Fibroblast of skin of left biceps (primary cell): ENCODE results near the gene SERPINA5.
"Not testable (repeated sequence)": the region's sequence is repeated elsewhere in the genome, so short reads cannot be mapped to it uniquely, and the experiment has no call there.

Experiments used
- DNase-seq, 2 experiments: peaks; one replicate each; pipeline ENCODE4 v3.0.0-alpha.2; 2013; ENCODE audit warnings: low read depth in 2 of 2

Gene SERPINA5

DNA sequence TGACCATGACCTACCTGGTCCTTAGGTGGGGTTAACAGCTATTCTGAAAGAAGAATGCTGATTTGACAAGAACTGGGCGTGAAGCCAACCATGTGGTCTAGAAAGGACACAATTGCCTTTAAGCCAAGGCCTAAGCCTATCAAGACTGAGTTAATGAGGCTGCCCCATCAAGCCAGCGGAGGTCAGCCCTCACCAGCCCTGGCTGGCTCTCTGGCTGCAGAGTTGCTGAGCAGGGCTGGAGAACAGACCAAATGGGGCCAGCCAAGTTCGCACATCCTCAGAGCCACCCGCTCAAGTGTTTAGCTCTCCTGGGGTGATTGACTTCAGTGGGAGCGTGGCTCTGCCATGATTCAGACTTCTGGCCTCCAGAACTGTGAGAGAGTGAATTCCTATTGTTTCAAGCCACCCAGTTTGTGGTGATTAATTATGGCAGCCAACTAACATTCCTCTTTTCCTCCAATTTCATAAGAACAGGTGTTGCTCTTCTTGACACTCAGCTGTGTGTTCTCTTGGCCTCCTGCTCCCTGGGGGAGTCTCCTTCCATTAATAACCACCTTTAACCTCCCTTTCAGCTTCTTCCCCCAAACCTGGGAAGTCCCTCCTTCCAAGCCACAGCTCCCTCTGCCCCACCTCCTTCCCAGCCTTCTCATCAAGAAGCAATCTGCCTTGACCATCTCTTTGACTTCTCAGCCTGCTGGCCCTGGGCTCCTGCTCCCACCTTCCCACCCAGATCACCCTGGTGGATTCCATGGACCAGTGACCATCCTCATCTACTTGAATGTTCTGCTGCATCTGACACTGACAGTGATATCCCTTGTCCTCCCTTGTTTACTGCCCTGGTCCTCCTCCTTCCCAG is 5.3 kb upstream of the SERPINA5 start:
- DNase-seq = no peak

DNA sequence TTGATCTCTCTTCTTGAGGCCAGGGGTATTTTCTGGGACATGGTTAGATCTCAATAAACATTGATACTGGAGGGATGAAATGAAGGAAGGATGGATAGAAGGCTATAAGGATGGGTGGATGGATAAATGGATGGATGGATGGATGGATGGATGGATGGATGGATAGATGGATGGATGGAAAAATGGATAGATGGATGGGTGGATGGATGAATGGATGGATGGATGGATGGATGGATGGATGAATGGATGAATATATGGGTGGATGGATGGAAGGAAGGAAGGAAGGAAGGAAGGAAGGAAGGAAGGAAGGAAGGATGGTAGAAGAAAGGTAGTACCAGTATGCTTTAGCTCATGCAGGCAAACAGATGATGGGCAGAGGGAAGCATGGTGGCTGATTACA is 3.8 kb upstream of the SERPINA5 start:
- DNase-seq = not testable (repeated sequence)

DNA sequence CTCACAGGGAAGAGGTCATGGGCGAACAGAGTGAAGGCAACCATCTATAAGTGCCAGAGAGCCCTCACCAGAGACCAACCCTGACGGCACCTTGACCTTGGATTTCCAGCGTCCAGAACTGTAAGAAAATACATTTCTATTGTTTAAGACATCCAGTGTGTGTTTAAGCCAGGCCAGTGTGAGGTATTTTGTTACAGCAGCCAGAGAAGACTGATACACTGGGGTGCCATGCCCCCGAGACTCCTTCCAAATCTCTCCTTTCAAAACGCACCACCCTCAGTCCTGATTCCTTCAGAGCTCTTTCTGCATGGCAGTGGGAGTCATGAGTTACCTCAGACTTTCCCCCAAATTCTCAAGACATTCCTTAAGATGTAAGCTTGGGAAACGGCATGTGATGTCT is 2.5 kb upstream of the SERPINA5 start:
- DNase-seq = no peak

DNA sequence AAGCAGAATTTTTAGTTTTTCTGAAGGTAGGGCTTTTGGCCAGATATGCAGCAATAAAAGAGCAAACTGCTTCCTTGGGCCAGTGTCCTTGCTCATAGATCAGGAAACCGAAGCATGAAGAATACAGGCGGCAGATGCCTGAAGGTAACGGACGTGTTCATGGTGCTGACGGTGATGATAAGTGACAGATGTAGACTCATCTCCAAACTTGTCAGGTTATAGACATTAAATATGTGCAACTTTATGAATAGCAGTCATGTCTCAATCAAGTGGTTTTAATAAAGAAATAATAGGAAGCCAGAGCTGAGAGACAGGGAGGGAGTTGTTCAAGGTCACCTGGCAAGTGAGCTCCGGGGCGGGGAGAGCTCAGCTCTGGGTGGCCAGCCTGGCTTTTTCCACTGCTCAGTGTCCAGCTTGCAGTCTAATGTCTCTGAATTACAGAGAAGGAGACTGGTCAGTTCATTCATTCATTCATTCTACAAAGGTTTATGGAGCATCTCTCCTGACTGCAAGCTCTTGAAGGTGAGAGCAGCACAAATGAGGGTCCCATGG is 1.0 kb downstream of the SERPINA5 start:
- DNase-seq = no peak

GRCh38 chr14:94582851-94583250 is 1.6 kb downstream of the SERPINA5 start:
- DNase-seq = no peak

- DNase-seq = no peak
These were observed 2.3 kb downstream of the SERPINA5 start for GRCh38 chr14:94583557-94583956.

DNA sequence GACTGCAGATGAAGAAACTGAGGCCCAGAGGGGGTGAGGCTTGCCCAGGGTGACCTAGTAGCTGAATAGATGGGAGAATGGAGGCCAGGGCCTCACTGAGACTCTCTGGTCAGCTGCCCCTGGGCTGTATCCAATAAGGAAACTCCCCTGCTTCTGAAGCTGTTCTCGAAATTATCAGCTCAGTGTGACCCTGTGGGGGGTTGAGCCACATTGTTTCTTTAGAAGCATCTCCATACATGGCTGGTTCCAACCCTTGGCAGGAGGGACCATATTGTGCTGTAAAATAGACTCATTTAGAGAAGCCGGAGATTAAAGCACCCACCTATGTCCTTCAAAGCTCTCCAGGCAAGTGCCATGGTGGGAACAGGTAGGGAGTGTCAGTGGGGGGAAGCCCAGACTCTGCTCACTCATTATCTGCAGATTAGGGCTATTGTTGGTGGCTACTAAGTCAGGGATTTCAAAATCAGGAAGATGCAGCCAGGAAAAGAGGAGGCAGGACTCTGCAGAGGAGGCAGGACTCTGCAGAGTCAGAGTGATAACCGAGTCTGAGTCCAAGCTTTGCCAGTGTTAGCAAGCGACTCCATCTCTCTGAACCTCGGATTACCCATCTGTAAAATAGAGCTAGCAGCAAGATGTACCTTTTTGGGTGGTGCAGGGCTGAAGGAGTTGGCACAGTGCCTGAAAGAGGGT is 3.5 kb downstream of the SERPINA5 start:
- no peak for DNase-seq

DNA sequence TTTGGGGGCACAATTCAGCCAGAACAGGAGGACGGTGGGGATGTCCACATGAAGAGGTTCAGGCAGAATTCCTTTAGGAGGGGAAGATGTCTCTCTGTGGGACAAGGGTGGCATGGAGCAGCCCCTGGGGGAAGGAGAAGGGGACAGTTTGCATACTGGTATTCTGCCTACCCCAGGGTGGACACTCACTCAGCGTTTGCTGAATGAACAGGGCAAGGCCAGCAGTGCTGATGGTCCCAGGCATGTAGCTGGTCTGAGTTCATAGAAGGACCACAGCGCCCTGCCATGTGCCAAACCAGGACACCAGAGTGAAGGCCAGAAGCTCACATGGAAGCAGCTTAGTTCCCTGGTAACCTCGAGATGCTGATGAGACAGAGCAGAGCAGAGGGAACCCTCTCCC is 5.4 kb downstream of the SERPINA5 start:
- no peak for DNase-seq

DNA sequence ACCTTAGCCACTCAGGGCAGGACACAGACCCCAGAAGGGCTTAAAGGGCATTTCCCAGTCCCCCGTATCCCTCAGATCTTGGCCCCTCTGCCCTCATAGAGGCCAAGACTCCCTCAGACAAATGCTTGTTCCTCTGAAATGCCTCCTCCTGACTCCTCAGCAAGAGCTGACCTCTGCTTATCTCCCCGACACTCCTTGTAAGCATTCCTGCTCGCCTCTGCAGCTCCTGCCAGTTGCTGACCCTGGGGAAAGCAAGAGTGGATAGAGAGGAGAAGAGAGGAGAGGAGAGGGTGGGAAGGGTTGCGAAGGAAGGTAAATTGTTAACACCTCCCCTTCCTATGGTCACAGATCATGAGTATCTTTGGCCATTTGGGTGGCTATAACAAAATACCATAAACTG is 7.1 kb downstream of the SERPINA5 start:
- DNase-seq = no peak

DNA sequence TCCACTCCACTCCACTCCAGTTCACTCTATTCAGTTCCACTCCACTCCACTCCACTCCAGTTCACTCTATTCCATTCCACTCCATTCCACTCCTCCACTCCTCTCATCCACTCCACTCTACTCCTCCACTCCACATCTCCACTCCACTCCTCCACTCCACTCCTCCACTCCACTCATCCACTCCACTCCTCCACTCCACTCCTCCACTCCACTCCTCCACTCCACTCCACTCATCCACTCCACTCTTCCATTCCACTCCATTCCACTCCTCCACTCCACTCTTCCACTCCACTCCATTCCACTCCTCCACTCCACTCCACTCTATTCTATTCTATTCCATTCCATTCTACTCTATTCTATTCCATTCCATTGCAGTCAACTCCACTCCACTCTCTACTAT is 9.8 kb downstream of the SERPINA5 start:
- no peak for DNase-seq

GRCh38 chr14:94591871-94592270 is 10.6 kb downstream of the SERPINA5 start:
- no peak for DNase-seq

DNA sequence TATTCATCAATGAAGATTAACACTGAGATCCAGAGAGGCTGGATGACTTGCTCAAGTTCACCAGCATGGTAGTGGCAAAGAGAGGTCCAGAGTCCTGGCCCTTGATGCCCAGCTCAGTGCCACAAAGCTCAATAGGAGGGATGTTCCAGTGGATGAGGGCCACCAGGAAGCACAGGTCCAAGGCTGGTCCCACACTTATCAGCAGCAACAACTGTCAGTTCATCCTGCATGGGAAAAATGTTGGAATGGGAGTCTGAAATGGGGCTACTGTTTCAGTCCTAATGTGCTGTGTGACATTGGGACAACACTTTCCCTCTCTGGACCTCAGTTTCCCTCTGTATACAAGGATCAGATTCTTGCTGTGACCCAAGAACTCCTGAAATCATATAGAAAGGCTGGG is 11.2 kb downstream of the SERPINA5 start:
- no peak for DNase-seq

GRCh38 chr14:94593376-94593748 is 12.1 kb downstream of the SERPINA5 start:
- no peak for DNase-seq

DNA sequence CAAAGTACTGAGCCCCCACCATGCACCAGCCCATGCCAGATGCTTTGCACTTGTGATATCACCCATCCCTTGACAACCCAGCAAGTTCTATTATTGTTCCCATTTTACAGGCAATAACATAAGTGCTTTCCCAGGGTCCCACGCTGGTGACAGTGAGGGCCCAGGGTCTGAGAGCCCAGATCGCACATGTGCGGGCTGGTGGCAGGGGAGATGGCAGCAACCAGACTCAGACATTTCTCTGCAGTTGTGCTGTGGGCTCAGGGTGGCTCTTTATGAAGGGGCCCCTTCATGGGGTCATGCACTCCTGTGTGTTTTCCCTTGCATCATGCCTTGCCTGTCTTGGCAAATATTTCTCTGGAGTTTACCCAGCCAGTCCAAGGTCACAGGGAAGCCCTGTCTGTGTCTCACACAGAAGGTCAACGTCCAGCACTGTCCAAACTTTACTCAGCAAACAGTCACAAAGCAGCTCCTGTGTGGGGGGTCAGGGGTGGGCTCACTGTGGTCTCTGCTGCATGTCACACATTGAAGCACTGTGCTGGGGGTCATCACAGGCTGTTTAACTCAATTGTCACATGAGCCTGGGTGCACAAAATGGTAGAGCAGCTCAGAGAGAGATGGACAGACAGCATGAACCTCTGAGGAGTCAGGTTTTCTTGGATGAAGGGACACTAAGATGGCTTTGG is 12.7 kb downstream of the SERPINA5 start:
- DNase-seq = no peak

- DNase-seq = no peak
These were observed 13.2 kb downstream of the SERPINA5 start for GRCh38 chr14:94594441-94594840.

- DNase-seq = no peak
These were observed 14.7 kb downstream of the SERPINA5 start for GRCh38 chr14:94595912-94596311.

DNA sequence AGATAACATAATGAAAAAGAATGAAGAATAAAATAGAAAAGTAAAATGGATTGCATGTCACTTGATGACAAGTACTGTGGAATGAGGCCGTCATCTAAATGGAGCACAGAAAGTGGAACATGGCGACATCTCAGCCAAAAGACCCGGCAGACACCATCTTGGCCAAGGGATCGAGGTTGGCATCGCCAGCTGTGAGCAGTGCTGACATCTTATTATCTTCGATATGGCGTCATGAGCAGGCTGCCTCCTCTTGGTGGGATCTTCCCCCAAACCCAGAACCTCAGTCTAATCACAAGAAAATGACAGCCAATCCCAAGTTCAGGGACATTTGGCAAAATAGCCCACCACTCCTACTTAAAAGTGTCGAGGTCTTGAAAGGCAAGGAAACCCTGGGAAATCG is 15.1 kb downstream of the SERPINA5 start:
- DNase-seq = no peak

GRCh38 chr14:94597788-94598187 is 16.6 kb downstream of the SERPINA5 start:
- DNase-seq = no peak

DNA sequence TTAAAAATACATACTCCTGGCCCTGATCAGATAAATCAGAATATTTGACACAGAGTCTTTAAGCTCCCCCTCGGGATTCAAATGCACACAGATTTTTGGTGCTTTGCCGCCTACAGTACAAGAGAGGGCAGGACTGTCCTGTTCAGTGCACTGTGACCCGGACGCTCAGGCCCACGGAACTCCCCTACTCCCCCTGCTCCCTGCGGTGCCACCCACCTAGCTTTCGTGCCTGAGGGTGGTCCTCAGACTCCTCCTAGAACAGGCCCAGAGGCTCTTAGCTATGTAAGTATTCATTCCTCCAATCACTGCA is 17.2 kb downstream of the SERPINA5 start:
- DNase-seq = no peak

DNA sequence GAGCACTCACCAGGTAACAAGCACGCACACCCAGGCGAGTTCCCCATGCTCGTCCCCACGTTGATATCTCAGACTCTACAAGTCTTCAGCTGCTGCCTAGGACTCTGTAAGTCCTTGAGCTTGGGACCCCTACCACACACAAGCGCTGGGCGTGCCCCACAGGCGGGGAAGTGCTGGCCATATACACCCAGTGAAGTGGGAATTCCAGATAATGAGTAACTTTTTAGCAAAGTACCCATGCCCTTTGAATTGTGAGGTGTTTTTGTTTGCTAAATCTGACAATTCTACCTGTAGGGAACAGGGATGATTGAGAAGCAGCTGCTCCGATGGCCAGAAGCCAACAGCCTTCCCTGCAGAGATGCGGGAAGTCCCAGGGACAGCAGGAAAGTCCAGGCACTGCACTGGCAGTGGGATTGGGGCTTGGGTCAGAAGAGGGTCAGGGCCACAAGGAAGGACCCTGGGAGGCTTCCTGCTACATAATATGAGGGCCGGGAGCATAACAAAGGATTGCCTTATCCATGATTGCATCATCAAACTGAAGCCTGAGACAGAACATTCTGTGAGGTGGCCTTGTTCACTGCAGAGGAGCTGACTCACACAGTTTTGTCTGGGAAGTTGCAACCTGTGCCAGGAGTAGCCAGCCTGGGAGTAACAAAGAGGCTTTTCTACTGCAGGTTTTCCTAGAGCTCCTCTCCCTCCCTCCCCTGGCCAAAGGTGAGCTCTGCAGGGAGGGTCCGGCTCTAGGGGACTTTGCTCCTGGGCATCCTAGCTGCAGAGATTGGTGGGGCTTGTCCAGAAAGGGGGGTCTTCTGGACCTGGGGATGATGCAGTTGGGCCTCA is 17.8 kb downstream of the SERPINA5 start:
- DNase-seq = peak; percentile 88 to 89

- no peak for DNase-seq
These were observed 18.4 kb downstream of the SERPINA5 start for GRCh38 chr14:94599656-94600004.

GRCh38 chr14:94600148-94600545 is 18.9 kb downstream of the SERPINA5 start:
- DNase-seq = no peak
